ENCODE data around the gene TEX14. TPM values are rescaled to one million over a fixed set of nuclear protein-coding genes. Genes with fewer than 3 reads are reported as not detected.

TEX14 gene
- polyA plus RNA-seq, 1 of the 3 experiments (the other 2 are of a cell fraction) = 0.02 TPM

- H3K36me3 ChIP-seq (replicated peaks in 1 of 2; ENCODE audit: control insufficient read depth in 1 of 2, insufficient read depth in 2 of 2, low read length in 1 of 2) = no peaks in the 10 kb centered on the region
- H3K9me3 ChIP-seq = no peaks in the 10 kb centered on the region
- TF ChIP-seq MXI1 (IDR thresholded peaks at IDR 0.05; ENCODE audit: low read depth, low read length) = no peak
- no peak for TF ChIP-seq NRF1 (IDR thresholded peaks at IDR 0.05; ENCODE audit: low read depth, low read length)
- no peak for TF ChIP-seq CHD2 (IDR thresholded peaks at IDR 0.05; ENCODE audit: low read length, partially characterized antibody)
- no peak for TF ChIP-seq IRF3 (IDR thresholded peaks at IDR 0.05; ENCODE audit: low read depth, low read length)
- no peak for TF ChIP-seq SIN3A (IDR thresholded peaks at IDR 0.05; ENCODE audit: borderline replicate concordance, low read depth, low read length)
- no peak for TF ChIP-seq JUND (IDR thresholded peaks at IDR 0.05)
- TF ChIP-seq RAD21 (IDR thresholded peaks at IDR 0.05; ENCODE audit: low read length) = no peak
- TF ChIP-seq USF1 (IDR thresholded peaks at IDR 0.05; ENCODE audit: borderline replicate concordance, low read depth) = no peak
- TF ChIP-seq ZBTB33 (IDR thresholded peaks at IDR 0.05; ENCODE audit: borderline replicate concordance, low read depth) = no peak
- TF ChIP-seq REST (IDR thresholded peaks at IDR 0.05; ENCODE audit: low read depth, low read length) = no peak
- TF ChIP-seq SMC3 (IDR thresholded peaks at IDR 0.05; ENCODE audit: low read depth, low read length) = no peak
- no peak for TF ChIP-seq CTCF (IDR thresholded peaks at IDR 0.05)
- no peak for TF ChIP-seq MEF2A (IDR thresholded peaks at IDR 0.05; ENCODE audit: borderline replicate concordance, low read depth)
Observed at GRCh38 chr17:58734040-58734439, 42.2 kb upstream of the TEX14 start.

More at GRCh38 chr17:58734040-58734439, 42.2 kb upstream of the TEX14 start:
- ChIA-PET CTCF (interaction anchor here (0.8 to 2.6 kb wide), 2 partner anchors 23 to 534 kb away, joined by 3 to 11 read pairs; no protein-coding TSS in a partner anchor), POLR2A (interaction anchor here (1.2 kb wide), 1 partner anchor 103 kb away, joined by 3 read pairs; no protein-coding TSS in a partner anchor)
- Histone ChIP-seq H4K20me1 (ENCODE audit: insufficient read depth) (no peaks in the 10 kb centered on the region), H3K4me3 (ENCODE audit: low read depth in 2 of 2, low read length in 1 of 2) (no peak overlapping the region), H3F3A (replicated peaks; ENCODE audit: insufficient read depth) (peaks cover 3% of the 10 kb centered on the region), H3K27me3 (ENCODE audit: insufficient read depth) (no peaks in the 10 kb centered on the region), H2AFZ (ENCODE audit: low read depth) (no peak overlapping the region), H3K79me2 (ENCODE audit: insufficient read depth) (no peaks in the 10 kb centered on the region), H3K4me2 (no peak overlapping the region), H3K4me1 (ENCODE audit: control insufficient read depth in 1 of 2, insufficient read depth in 2 of 2, low read depth in 1 of 2, low read length in 1 of 2) (no peaks in the 10 kb centered on the region), H3K27ac (ENCODE audit: low read depth in 2 of 2, low read length in 1 of 2) (no peak overlapping the region), H3K9ac (no peak overlapping the region), H3K9me2 (no peaks in the 10 kb centered on the region)
- WGBS (ENCODE audit: low lambda C conversion rate) = over 99% methylated on average over 3 of the region's 3 CpGs
- no peak for DNase-seq

Data from SK-N-SH (cell line).